Kidney epithelial cell (primary cell): Measurements from ENCODE around the gene FBXW8. TPM values are rescaled to one million over a fixed set of nuclear protein-coding genes. Genes with fewer than 3 reads are reported as not detected.

Experiments used
- DNase-seq: peaks from one replicate; pipeline ENCODE4 v3.0.0-alpha.2; 2010; ENCODE audit warnings: low read depth
- H3K27me3 ChIP-seq: 2 replicates; pipeline ENCODE4 v1.6.0; 2011; ENCODE audit warnings: low read length; ENCODE audit not compliant: control insufficient read depth, insufficient read depth
- H3K36me3 ChIP-seq: 2 replicates; pipeline ENCODE4 v1.5.1; 2011; ENCODE audit warnings: low read length; ENCODE audit not compliant: control insufficient read depth, insufficient read depth
- H3K4me3 ChIP-seq: 2 replicates; pipeline ENCODE4 v1.5.1; 2011; ENCODE audit warnings: low read depth, mild to moderate bottlenecking, control low read depth, low read length
- total RNA-seq: library from RNA; depleted of rRNA; stranded (reverse); fragments of >200 nt; gene quantifications from 2 replicates; pipeline ENCODE4 v1.2.3, GENCODE V29; 2015
- TF ChIP-seq, protein P1 (sequence below): IDR thresholded peaks from 2 replicates; pipeline ENCODE4 v1.5.1; 2011; ENCODE audit warnings: mild to moderate bottlenecking, moderate library complexity, low read length, control low read depth, inconsistent platforms; ENCODE audit not compliant: insufficient read depth, poor library complexity, severe bottlenecking

The FBXW8 gene
- total RNA-seq, 1 donor from 2014 or later = 25.4 TPM

DNA sequence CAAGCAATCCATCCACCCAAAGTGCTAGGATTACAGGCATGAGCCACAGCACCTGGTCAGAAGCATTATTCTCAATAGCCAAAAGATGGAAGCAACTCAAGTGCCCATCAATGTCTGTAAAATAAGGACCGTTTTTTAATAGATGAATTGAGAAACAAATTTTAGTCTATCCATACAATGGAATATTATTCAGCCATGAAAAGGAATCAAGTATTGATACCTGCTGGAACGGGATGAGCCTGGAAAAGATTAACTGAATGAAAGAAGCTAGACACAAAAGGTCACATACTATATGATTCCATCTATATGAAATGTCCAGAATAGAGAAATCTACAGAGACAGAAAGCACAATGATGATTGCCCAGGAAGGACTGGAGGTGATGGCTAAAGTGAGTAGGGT, 9.1 kb upstream of the FBXW8 start:
- DNase-seq = no peak
- no peaks in the 10 kb centered on the region for H3K36me3 ChIP-seq
- H3K27me3 ChIP-seq = peaks cover 2% of the 10 kb centered on the region
- TF ChIP-seq, protein P1, sequence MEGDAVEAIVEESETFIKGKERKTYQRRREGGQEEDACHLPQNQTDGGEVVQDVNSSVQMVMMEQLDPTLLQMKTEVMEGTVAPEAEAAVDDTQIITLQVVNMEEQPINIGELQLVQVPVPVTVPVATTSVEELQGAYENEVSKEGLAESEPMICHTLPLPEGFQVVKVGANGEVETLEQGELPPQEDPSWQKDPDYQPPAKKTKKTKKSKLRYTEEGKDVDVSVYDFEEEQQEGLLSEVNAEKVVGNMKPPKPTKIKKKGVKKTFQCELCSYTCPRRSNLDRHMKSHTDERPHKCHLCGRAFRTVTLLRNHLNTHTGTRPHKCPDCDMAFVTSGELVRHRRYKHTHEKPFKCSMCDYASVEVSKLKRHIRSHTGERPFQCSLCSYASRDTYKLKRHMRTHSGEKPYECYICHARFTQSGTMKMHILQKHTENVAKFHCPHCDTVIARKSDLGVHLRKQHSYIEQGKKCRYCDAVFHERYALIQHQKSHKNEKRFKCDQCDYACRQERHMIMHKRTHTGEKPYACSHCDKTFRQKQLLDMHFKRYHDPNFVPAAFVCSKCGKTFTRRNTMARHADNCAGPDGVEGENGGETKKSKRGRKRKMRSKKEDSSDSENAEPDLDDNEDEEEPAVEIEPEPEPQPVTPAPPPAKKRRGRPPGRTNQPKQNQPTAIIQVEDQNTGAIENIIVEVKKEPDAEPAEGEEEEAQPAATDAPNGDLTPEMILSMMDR = no peak
- no peak overlapping the region for H3K4me3 ChIP-seq

DNA sequence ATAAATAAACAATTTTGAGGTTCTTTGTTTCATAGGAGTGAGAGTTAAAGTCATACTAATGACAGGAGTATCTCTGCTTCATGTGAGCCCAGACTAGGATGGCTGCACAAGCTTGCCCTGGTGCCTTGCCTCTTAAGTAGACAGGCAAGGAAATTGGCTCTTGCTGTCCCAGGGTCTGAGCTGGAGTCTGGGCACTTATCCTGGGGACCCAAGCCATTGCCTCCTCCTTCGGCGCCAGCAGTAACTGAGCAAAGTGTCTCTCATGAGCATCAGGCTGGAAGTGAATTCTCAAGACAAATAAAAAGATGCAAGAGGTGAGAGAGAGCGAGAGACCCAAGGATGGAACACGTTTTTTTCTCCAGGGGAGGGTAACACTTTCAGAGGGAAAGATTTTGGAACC, 6.9 kb upstream of the FBXW8 start:
- no peak for DNase-seq
- H3K27me3 ChIP-seq = peaks cover 2% of the 10 kb centered on the region
- TF ChIP-seq, protein P1 = no peak

GRCh38 chr12:116906285-116906684, 4.5 kb upstream of the FBXW8 start:
- no peak for DNase-seq
- peaks cover 2% of the 10 kb centered on the region for H3K27me3 ChIP-seq
- TF ChIP-seq, protein P1 = no peak
- no peaks in the 10 kb centered on the region for H3K36me3 ChIP-seq
- H3K4me3 ChIP-seq = no peak overlapping the region

More for the DNA sequence above, 6.9 kb upstream of the FBXW8 start:
- H3K4me3 ChIP-seq = no peak overlapping the region
- no peaks in the 10 kb centered on the region for H3K36me3 ChIP-seq

DNA sequence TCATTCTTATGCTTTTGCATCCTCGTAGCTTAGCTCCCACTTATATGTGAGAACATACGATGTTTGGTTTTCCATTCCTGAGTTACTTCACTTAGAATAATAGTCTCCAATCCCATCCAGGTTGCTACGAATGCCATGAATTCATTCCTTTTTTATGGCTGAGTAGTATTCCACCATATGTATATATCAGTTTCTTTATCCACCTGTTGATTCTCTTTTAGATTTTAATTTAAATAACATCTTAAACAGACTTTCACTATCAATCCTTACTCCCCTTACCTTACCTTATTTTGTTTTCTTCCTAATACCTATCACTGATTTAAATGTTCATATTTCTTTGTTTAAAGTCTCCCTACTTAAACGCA, 488 bp upstream of the FBXW8 start:
- peak overlapping the region; percentile 67 for H3K4me3 ChIP-seq
- no peaks in the 10 kb centered on the region for H3K36me3 ChIP-seq
- DNase-seq = no peak
- TF ChIP-seq, protein P1 = no peak
- H3K27me3 ChIP-seq = no peaks in the 10 kb centered on the region

DNA sequence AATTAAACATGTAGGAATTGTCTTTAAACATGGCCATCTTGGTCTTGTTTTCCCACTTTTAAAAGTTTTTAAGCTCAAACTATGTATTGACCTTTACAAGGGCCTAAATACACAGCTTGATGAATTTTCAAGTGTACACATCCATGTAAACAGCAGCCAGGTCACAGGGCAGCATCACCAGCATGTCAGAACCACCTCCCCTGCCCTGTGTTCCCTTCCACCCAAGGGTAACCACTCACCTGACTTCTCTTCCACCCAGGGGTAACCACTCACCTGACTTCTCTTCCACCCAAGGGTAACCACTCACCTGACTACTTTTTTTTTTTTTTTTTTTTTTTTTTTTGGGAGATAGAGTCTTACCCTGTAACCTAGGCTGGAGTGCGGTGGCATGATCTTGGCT, 4.6 kb downstream of the FBXW8 start:
- no peak for DNase-seq
- H3K4me3 ChIP-seq = no peak overlapping the region
- TF ChIP-seq, protein P1 = no peak

GRCh38 chr12:116916122-116916521, 5.4 kb downstream of the FBXW8 start:
- TF ChIP-seq, protein P1 = no peak
- no peak for DNase-seq
- H3K27me3 ChIP-seq = no peaks in the 10 kb centered on the region
- H3K36me3 ChIP-seq = no peaks in the 10 kb centered on the region
- H3K4me3 ChIP-seq = no peak overlapping the region

More for the DNA sequence above, 4.6 kb downstream of the FBXW8 start:
- Histone ChIP-seq H3K27me3 (no peaks in the 10 kb centered on the region), H3K36me3 (no peaks in the 10 kb centered on the region)
